IMR-90 (cell line): ENCODE measurements around the gene PDLIM5. TPM values are rescaled to one million over a fixed set of nuclear protein-coding genes. Genes with fewer than 3 reads are reported as not detected.

ENCODE experiments used
- ATAC-seq: fragments of 200-7000 bp; cut with Tn5 transposase; 2 replicates; pipeline ENCODE4 v1.9.1; 2020; ENCODE audit warnings: low read depth, mild to moderate bottlenecking, moderate library complexity
- BruUV-seq: library from RNA; stranded (reverse); fragments of 400-500 nt; replicated peaks from 2 replicates; lab custom pipeline; 2021; lab: Mats Ljungman, UMichigan
- CTCF ChIA-PET: fragments of 300-600 bp; formaldehyde crosslinking; extraction: SDS; loops from one replicate; lab custom pipeline; 2021; ENCODE audit warnings: antibody characterized with exemption; lab: Yijun Ruan, JAX
- POLR2A ChIA-PET: fragments of 300-600 bp; sonication (Branson Sonifier 250); formaldehyde crosslinking; loops from one replicate; lab custom pipeline; 2022; ENCODE audit warnings: antibody characterized with exemption; ENCODE audit not compliant: unreplicated experiment; lab: Charles Lee
- DNase-seq: peaks from one replicate; pipeline ENCODE4 v3.0.0; 2013
- H2AFZ ChIP-seq: replicated peaks from 2 replicates; pipeline ENCODE3; 2013; ENCODE audit warnings: low read length, mild to moderate bottlenecking; ENCODE audit not compliant: poor library complexity
- H2AK5ac ChIP-seq: 2 replicates; pipeline ENCODE4 v1.6.1; 2013; ENCODE audit warnings: low read depth, low read length, inconsistent platforms
- H2AK9ac ChIP-seq: replicated peaks from 2 replicates; pipeline ENCODE3; 2013; ENCODE audit warnings: mild to moderate bottlenecking, low read depth, low read length, moderate library complexity; ENCODE audit not compliant: poor library complexity
- H2BK120ac ChIP-seq: 2 replicates; pipeline ENCODE4 v1.6.1; 2013; ENCODE audit warnings: low read depth, low read length, inconsistent platforms
- H2BK15ac ChIP-seq: 3 replicates; pipeline ENCODE4 v1.6.1; 2013; ENCODE audit warnings: low read depth, low read length, inconsistent platforms
- H2BK20ac ChIP-seq: 2 replicates; pipeline ENCODE4 v1.6.1; 2013; ENCODE audit warnings: low read depth, mild to moderate bottlenecking, inconsistent platforms, low read length, moderate library complexity
- H2BK5ac ChIP-seq: 2 replicates; pipeline ENCODE4 v1.6.1; 2013; ENCODE audit warnings: mild to moderate bottlenecking, low read depth, low read length, inconsistent platforms; ENCODE audit not compliant: poor library complexity, severe bottlenecking
- H3K14ac ChIP-seq: replicated peaks from 2 replicates; pipeline ENCODE4 v1.6.1; 2013; ENCODE audit warnings: low read depth, low read length, inconsistent platforms
- H3K18ac ChIP-seq: 2 replicates; pipeline ENCODE4 v1.6.1; 2013; ENCODE audit warnings: low read depth, low read length, control low read depth
- H3K23ac ChIP-seq: 2 replicates; pipeline ENCODE4 v1.6.1; 2013; ENCODE audit warnings: low read depth, low read length, inconsistent platforms
- H3K27ac ChIP-seq: 2 replicates; pipeline ENCODE4 v1.5.1; 2013; ENCODE audit warnings: mild to moderate bottlenecking, control low read depth, low read length; ENCODE audit not compliant: insufficient read depth
- H3K27me3 ChIP-seq: 2 replicates; pipeline ENCODE4 v1.6.1; 2013; ENCODE audit warnings: low read length; ENCODE audit not compliant: control insufficient read depth, insufficient read depth
- H3K36me3 ChIP-seq: 2 replicates; pipeline ENCODE4 v1.6.1; 2013; ENCODE audit warnings: low read length, mixed read lengths; ENCODE audit not compliant: control insufficient read depth, insufficient read depth
- H3K4ac ChIP-seq: 2 replicates; pipeline ENCODE4 v1.6.1; 2013; ENCODE audit warnings: low read depth, low read length, inconsistent platforms
- H3K4me1 ChIP-seq: 2 replicates; pipeline ENCODE4 v1.6.1; 2013; ENCODE audit warnings: low read length, mixed read lengths; ENCODE audit not compliant: control insufficient read depth, insufficient read depth
- H3K4me2 ChIP-seq: 2 replicates; pipeline ENCODE4 v1.6.1; 2013; ENCODE audit warnings: low read depth, mild to moderate bottlenecking, control low read depth, low read length, moderate library complexity
- H3K4me3 ChIP-seq: 2 replicates; pipeline ENCODE4 v1.5.1; 2013; ENCODE audit warnings: low read depth, mild to moderate bottlenecking, control low read depth, low read length, moderate library complexity; ENCODE audit not compliant: insufficient read depth
- H3K56ac ChIP-seq: 2 replicates; pipeline ENCODE4 v1.6.1; 2013; ENCODE audit warnings: low read length, inconsistent platforms; ENCODE audit not compliant: insufficient read depth; ENCODE audit errors: extremely low read depth
- H3K79me1 ChIP-seq, 2 experiments: 2 replicates each; pipeline ENCODE4 v1.6.1; 2013; ENCODE audit warnings: low read length in 2 of 2, inconsistent platforms in 1 of 2, low read depth in 1 of 2
- H3K9ac ChIP-seq: 2 replicates; pipeline ENCODE4 v1.6.1; 2013; ENCODE audit warnings: low read depth, low read length, control low read depth
- H3K9me1 ChIP-seq: 2 replicates; pipeline ENCODE4 v1.6.1; 2013; ENCODE audit warnings: low read length, inconsistent platforms; ENCODE audit not compliant: insufficient read depth
- H3K9me3 ChIP-seq: 2 replicates; pipeline ENCODE4 v1.6.1; 2013; ENCODE audit warnings: low read length; ENCODE audit not compliant: control insufficient read depth, insufficient read depth
- H4K20me1 ChIP-seq: 2 replicates; pipeline ENCODE4 v1.6.1; 2013; ENCODE audit warnings: low read length, inconsistent platforms; ENCODE audit not compliant: insufficient read depth
- H4K5ac ChIP-seq: 2 replicates; pipeline ENCODE4 v1.6.1; 2013; ENCODE audit warnings: mild to moderate bottlenecking, low read depth, low read length, control low read depth
- H4K8ac ChIP-seq, 2 experiments: 2 replicates each; pipeline ENCODE4 v1.6.1; 2013; ENCODE audit warnings: low read depth in 2 of 2, low read length in 2 of 2, control low read depth in 1 of 2, inconsistent platforms in 1 of 2
- H4K91ac ChIP-seq: 2 replicates; pipeline ENCODE4 v1.6.1; 2013; ENCODE audit warnings: low read depth, low read length, inconsistent platforms; ENCODE audit not compliant: insufficient read depth
- BHLHE40 ChIP-seq: fragments of 150-350 bp; IDR thresholded peaks from 2 replicates; pipeline ENCODE4 v1.6.1; 2016; ENCODE audit warnings: mild to moderate bottlenecking, low read depth, low read length
- CHD1 ChIP-seq: IDR thresholded peaks from 2 replicates; pipeline ENCODE4 v1.6.1; 2012; ENCODE audit warnings: low read depth, low read length, improper control_type of control experiment
- FOS ChIP-seq: fragments of 150-350 bp; IDR thresholded peaks from 2 replicates; pipeline ENCODE4 v1.6.1; 2016; ENCODE audit warnings: low read depth, low read length
- MAFK ChIP-seq: IDR thresholded peaks from 2 replicates; pipeline ENCODE4 v1.6.1; 2012; ENCODE audit warnings: low read depth, low read length, improper control_type of control experiment
- MXI1 ChIP-seq: IDR thresholded peaks from 2 replicates; pipeline ENCODE4 v1.6.1; 2012; ENCODE audit warnings: low read depth, mild to moderate bottlenecking, low read length, moderate library complexity, borderline replicate concordance
- NFE2L2 ChIP-seq: fragments of 150-350 bp; IDR thresholded peaks from 2 replicates; pipeline ENCODE4 v1.6.1; 2016; ENCODE audit warnings: low read depth, mild to moderate bottlenecking, low read length
- POLR2A ChIP-seq: IDR thresholded peaks from 2 replicates; pipeline ENCODE4 v1.6.1; 2012; ENCODE audit warnings: mild to moderate bottlenecking, low read depth, low read length
- RAD21 ChIP-seq: IDR thresholded peaks from 2 replicates; pipeline ENCODE4 v1.6.1; 2012; ENCODE audit warnings: low read length, improper control_type of control experiment
- RCOR1 ChIP-seq: IDR thresholded peaks from 2 replicates; pipeline ENCODE4 v1.6.1; 2012; ENCODE audit warnings: mild to moderate bottlenecking, low read length, improper control_type of control experiment; ENCODE audit not compliant: insufficient replicate concordance
- RFX5 ChIP-seq: IDR thresholded peaks from 2 replicates; pipeline ENCODE4 v1.8.0; 2012; ENCODE audit warnings: low read depth, mild to moderate bottlenecking, low read length, moderate library complexity
- SMC3 ChIP-seq: fragments of 150-350 bp; IDR thresholded peaks from 2 replicates; pipeline ENCODE4 v1.6.1; 2016; ENCODE audit warnings: low read depth, mild to moderate bottlenecking, antibody characterized with exemption, low read length, moderate library complexity
- WGBS, 2 experiments: methylation state at CpG; one replicate each; pipeline versions ENCODE4 v1.1.5 to v1.1.7; 2013; ENCODE audit warnings: missing lambda C conversion rate in 2 of 2; ENCODE audit not compliant: insufficient read length in 1 of 2; ENCODE audit errors: extremely low coverage in 2 of 2; 5-methylcytosine and 5-hydroxymethylcytosine counted together
- dilution Hi-C: fragments of 300-500 bp; cut with HindIII; formaldehyde crosslinking; loops from one replicate; pipeline ENCODE4 v1.14.3; 2018; ENCODE audit warnings: low sequenced_read_pairs; ENCODE audit not compliant: unreplicated experiment
- in situ Hi-C: fragments of 300-500 bp; cut with MboI; formaldehyde crosslinking; loops from 3 replicates; pipeline ENCODE4 v1.14.3; 2019; ENCODE audit warnings: low sequenced_read_pairs, inconsistent platforms, mixed read lengths
- intact Hi-C: fragments of 100-400 bp; cut with micrococcal nuclease; formaldehyde crosslinking; loops from 2 replicates; pipeline ENCODE4 v1.10.0; 2022
- polyA plus RNA-seq, 3 experiments: library from polyadenylated mRNA; depleted of rRNA; stranded (reverse); fragments of >200 nt; gene quantifications; 2 replicates each; pipeline ENCODE4 v1.2.3, GENCODE V29; 2012; ENCODE audit warnings: low replicate concordance in 1 of 3
- total RNA-seq: library from RNA; depleted of rRNA; stranded (reverse); fragments of >200 nt; gene quantifications from 2 replicates; pipeline ENCODE4 v1.2.3, GENCODE V29; 2012
- TF ChIP-seq, protein P1 (sequence below): fragments of 150-350 bp; IDR thresholded peaks from 2 replicates; pipeline ENCODE4 v1.6.1; 2017; ENCODE audit warnings: mild to moderate bottlenecking, antibody characterized with exemption, low read length, low read depth
- TF ChIP-seq, protein P2 (sequence below): fragments of 150-350 bp; IDR thresholded peaks from 2 replicates; pipeline ENCODE4 v1.6.1; 2016; ENCODE audit warnings: low read depth, mild to moderate bottlenecking, low read length, moderate library complexity, borderline replicate concordance
- TF ChIP-seq, protein P3 (sequence below): conservative IDR thresholded peaks from 2 replicates; pipeline ENCODE4 v1.5.1; 2012; ENCODE audit warnings: mild to moderate bottlenecking, low read depth, low read length, improper control_type of control experiment

PDLIM5 gene
- total and polyA plus RNA-seq, 2 of the 4 experiments (the other 2 are of a cell fraction): 96.5 to 188 TPM

DNA sequence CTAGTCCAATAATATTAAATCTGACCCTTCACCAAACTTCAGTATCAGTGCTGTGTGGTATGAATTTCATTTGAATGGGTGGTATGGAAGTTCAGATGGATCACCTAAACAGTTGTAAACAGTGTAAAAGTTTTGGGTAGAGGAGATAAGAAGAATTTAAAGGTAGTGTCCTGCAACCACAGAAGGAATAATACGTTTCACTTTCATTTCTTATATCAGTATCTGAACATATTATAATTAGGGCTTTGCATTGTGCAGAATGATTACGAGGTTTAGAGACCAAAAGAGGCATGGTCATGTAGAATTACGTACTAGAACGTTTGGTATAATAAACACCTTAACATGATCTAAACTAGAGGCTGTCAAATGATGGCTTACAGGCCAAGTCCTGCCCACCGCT is 116.1 kb downstream of the PDLIM5 start:
- dilution Hi-C loops: no loop called here

More for the DNA sequence above, 116.1 kb downstream of the PDLIM5 start:
- no peaks in the 10 kb centered on the region for H3K9me3 ChIP-seq
- H2BK120ac ChIP-seq: no peak overlapping the region
- no peaks in the 10 kb centered on the region for H3K36me3 ChIP-seq
- no peak overlapping the region for H2AFZ ChIP-seq
- H3K4me1 ChIP-seq: no peaks in the 10 kb centered on the region; the same call in 1 of the 2 replicates
- H2AK5ac ChIP-seq: no peak overlapping the region
- CTCF ChIA-PET: no interaction called here
- ATAC-seq: no peak
- no peaks in the 10 kb centered on the region for H3K27me3 ChIP-seq
- in situ Hi-C loops (no loop called here), intact Hi-C loops (no loop called here)
- no peak overlapping the region for H3K27ac ChIP-seq
- no peak overlapping the region for H3K4me2 ChIP-seq
- H3K18ac ChIP-seq: no peak overlapping the region
- H3K9ac ChIP-seq: no peak overlapping the region
- no peak overlapping the region for H3K4ac ChIP-seq
- H3K79me1 ChIP-seq: peaks cover 21 to 43% of the 10 kb centered on the region in 2 experiments
- no peak overlapping the region for H2BK15ac ChIP-seq
- no peak overlapping the region for H2BK5ac ChIP-seq
- H2AK9ac ChIP-seq: no peak overlapping the region
- H3K9me1 ChIP-seq: peaks cover 3% of the 10 kb centered on the region; the same call in 1 of the 2 replicates
- H4K20me1 ChIP-seq: peaks cover 11% of the 10 kb centered on the region
- no peak overlapping the region for H3K14ac ChIP-seq
- TF ChIP-seq, protein P1, sequence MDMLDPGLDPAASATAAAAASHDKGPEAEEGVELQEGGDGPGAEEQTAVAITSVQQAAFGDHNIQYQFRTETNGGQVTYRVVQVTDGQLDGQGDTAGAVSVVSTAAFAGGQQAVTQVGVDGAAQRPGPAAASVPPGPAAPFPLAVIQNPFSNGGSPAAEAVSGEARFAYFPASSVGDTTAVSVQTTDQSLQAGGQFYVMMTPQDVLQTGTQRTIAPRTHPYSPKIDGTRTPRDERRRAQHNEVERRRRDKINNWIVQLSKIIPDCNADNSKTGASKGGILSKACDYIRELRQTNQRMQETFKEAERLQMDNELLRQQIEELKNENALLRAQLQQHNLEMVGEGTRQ: no peak
- TF ChIP-seq, protein P2, sequence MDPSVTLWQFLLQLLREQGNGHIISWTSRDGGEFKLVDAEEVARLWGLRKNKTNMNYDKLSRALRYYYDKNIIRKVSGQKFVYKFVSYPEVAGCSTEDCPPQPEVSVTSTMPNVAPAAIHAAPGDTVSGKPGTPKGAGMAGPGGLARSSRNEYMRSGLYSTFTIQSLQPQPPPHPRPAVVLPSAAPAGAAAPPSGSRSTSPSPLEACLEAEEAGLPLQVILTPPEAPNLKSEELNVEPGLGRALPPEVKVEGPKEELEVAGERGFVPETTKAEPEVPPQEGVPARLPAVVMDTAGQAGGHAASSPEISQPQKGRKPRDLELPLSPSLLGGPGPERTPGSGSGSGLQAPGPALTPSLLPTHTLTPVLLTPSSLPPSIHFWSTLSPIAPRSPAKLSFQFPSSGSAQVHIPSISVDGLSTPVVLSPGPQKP: no peak
- TF ChIP-seq SMC3 (no peak), RFX5 (no peak), CHD1 (no peak), MXI1 (no peak), RAD21 (no peak), NFE2L2 (no peak), POLR2A (no peak), FOS (no peak), RCOR1 (no peak), MAFK (no peak), BHLHE40 (no peak)
- TF ChIP-seq, protein P3, sequence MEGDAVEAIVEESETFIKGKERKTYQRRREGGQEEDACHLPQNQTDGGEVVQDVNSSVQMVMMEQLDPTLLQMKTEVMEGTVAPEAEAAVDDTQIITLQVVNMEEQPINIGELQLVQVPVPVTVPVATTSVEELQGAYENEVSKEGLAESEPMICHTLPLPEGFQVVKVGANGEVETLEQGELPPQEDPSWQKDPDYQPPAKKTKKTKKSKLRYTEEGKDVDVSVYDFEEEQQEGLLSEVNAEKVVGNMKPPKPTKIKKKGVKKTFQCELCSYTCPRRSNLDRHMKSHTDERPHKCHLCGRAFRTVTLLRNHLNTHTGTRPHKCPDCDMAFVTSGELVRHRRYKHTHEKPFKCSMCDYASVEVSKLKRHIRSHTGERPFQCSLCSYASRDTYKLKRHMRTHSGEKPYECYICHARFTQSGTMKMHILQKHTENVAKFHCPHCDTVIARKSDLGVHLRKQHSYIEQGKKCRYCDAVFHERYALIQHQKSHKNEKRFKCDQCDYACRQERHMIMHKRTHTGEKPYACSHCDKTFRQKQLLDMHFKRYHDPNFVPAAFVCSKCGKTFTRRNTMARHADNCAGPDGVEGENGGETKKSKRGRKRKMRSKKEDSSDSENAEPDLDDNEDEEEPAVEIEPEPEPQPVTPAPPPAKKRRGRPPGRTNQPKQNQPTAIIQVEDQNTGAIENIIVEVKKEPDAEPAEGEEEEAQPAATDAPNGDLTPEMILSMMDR: no peak
- H3K56ac ChIP-seq: no peak overlapping the region
- no peak for DNase-seq
- BruUV-seq: no TSS peak
- H4K91ac ChIP-seq: no peak overlapping the region
- no peak overlapping the region for H2BK20ac ChIP-seq
- no CpG with 5 or more reads among the region's 5 CpGs for WGBS, 2 experiments
- H3K23ac ChIP-seq: no peak overlapping the region
- no peak overlapping the region for H3K4me3 ChIP-seq
- no peak overlapping the region for H4K8ac ChIP-seq
- POLR2A ChIA-PET: interaction anchor here (0.6 kb wide), 1 partner anchor 41 kb away, joined by 5 read pairs; no protein-coding TSS in a partner anchor
- no peak overlapping the region for H4K5ac ChIP-seq
